Retinal pigment epithelial cell (primary cell): ENCODE data around the gene RNU1-4.
"Not testable (repeated sequence)": the region's sequence is repeated elsewhere in the genome, so short reads cannot be mapped to it uniquely, and the experiment has no call there.

Experiments
- DNase-seq: peaks from one replicate; pipeline ENCODE4 v3.0.0-alpha.2; 2010; ENCODE audit warnings: low read depth
- H3K4me3 ChIP-seq: 2 replicates; pipeline ENCODE4 v1.5.1; 2011; ENCODE audit warnings: mild to moderate bottlenecking, low read length, control low read depth, moderate library complexity

The RNU1-4 gene

GRCh38 chr1:16786362-16786761 is 46.0 kb downstream of the RNU1-4 start:
- DNase-seq, H3K4me3 ChIP-seq: not testable (repeated sequence)

- DNase-seq, result not testable (repeated sequence)
Measured at GRCh38 chr1:16787175-16787574, 46.9 kb downstream of the RNU1-4 start.

GRCh38 chr1:16787711-16788110 is 47.4 kb downstream of the RNU1-4 start:
- not testable (repeated sequence) for H3K4me3 ChIP-seq, DNase-seq

More at GRCh38 chr1:16787175-16787574, 46.9 kb downstream of the RNU1-4 start:
- H3K4me3 ChIP-seq, result not testable (repeated sequence)
